SJSA1 (cell line): Measurements from ENCODE around the gene GIGYF1. TPM values are rescaled to one million over a fixed set of nuclear protein-coding genes. Genes with fewer than 3 reads are reported as not detected.
"Not testable (repeated sequence)": the region's sequence is repeated elsewhere in the genome, so short reads cannot be mapped to it uniquely, and the experiment has no call there.

Source experiments
- DNase-seq, 2 experiments: peaks; one replicate each; pipeline ENCODE4 v3.0.0-alpha.2; 2015 to 2020; ENCODE audit warnings: low spot score in 2 of 2, low read depth in 1 of 2
- H3K27ac ChIP-seq: fragments of 250-450 bp; sonication (Bioruptor Pico); 2 replicates; pipeline ENCODE4 v1.5.1; 2020; ENCODE audit warnings: mild to moderate bottlenecking, moderate library complexity
- H3K27me3 ChIP-seq: fragments of 250-450 bp; sonication (Bioruptor Pico); replicated peaks from 2 replicates; pipeline ENCODE4 v1.5.1; 2020; ENCODE audit warnings: mild to moderate bottlenecking, moderate library complexity
- H3K36me3 ChIP-seq: fragments of 250-450 bp; sonication (Bioruptor Pico); 2 replicates; pipeline ENCODE4 v1.5.1; 2020; ENCODE audit warnings: mild to moderate bottlenecking
- H3K4me1 ChIP-seq: fragments of 250-450 bp; sonication (Bioruptor Pico); replicated peaks from 2 replicates; pipeline ENCODE4 v1.6.1; 2021; ENCODE audit warnings: mild to moderate bottlenecking
- H3K4me3 ChIP-seq: fragments of 250-450 bp; sonication (Bioruptor Pico); 2 replicates; pipeline ENCODE4 v1.5.1; 2020; ENCODE audit warnings: mild to moderate bottlenecking
- H3K9me3 ChIP-seq: fragments of 250-450 bp; sonication (Bioruptor Pico); replicated peaks from 2 replicates; pipeline ENCODE4 v1.5.1; 2020; ENCODE audit warnings: mild to moderate bottlenecking
- total RNA-seq: library from RNA; depleted of rRNA; stranded (reverse); fragments of >200 nt; shearing (Covaris generic); gene quantifications from 2 replicates; pipeline ENCODE4 v1.2.3, GENCODE V29; 2014

Gene GIGYF1
- total RNA-seq, 1 experiment from 2014 or later, result 9.9 TPM

GRCh38 chr7:100720671-100721504, 26.8 kb upstream of the GIGYF1 start:
- Histone ChIP-seq H3K27me3 (peaks cover 14% of the 10 kb centered on the region), H3K4me1 (peaks cover 7% of the 10 kb centered on the region), H3K36me3 (no peaks in the 10 kb centered on the region), H3K4me3 (no peak overlapping the region), H3K27ac (no peak overlapping the region), H3K9me3 (peaks cover 9% of the 10 kb centered on the region)
- no peak for DNase-seq

GRCh38 chr7:100720279-100720670, 26.2 kb upstream of the GIGYF1 start, which contains the start of gene EPO:
Gene EPO (plus strand): TSS chr7:100720468. CDS start chr7:100720981, 513 bp downstream.
- Histone ChIP-seq H3K4me1 (peaks cover 2% of the 10 kb centered on the region), H3K9me3 (peaks cover 7% of the 10 kb centered on the region), H3K27ac (no peak within 1 kb of the TSS), H3K27me3 (peaks cover 14% of the 10 kb centered on the region), H3K36me3 (no peaks in the 10 kb centered on the region), H3K4me3 (no peak within 1 kb of the TSS)
- no peak for DNase-seq

GRCh38 chr7:100719523-100720278, 25.7 kb upstream of the GIGYF1 start:
- H3K36me3 ChIP-seq, result no peaks in the 10 kb centered on the region
- H3K27me3 ChIP-seq, result peaks cover 14% of the 10 kb centered on the region

GRCh38 chr7:100717073-100717472, 23.0 kb upstream of the GIGYF1 start:
- not testable (repeated sequence) for H3K4me1 ChIP-seq, DNase-seq, H3K36me3 ChIP-seq, H3K4me3 ChIP-seq, H3K9me3 ChIP-seq, H3K27ac ChIP-seq
- peaks cover 14% of the 10 kb centered on the region for H3K27me3 ChIP-seq

More at GRCh38 chr7:100719523-100720278, 25.7 kb upstream of the GIGYF1 start:
- no peak overlapping the region for H3K27ac ChIP-seq
- no peak overlapping the region for H3K4me3 ChIP-seq
- peak in 1 of 2 experiments; percentile 19 for DNase-seq
- H3K9me3 ChIP-seq, result peaks cover 6% of the 10 kb centered on the region
- no peaks in the 10 kb centered on the region for H3K4me1 ChIP-seq

GRCh38 chr7:100714725-100715124, 20.7 kb upstream of the GIGYF1 start:
- Histone ChIP-seq H3K27ac (no peak overlapping the region), H3K36me3 (no peaks in the 10 kb centered on the region)
- DNase-seq, result no peak

GRCh38 chr7:100711369-100711768, 17.3 kb upstream of the GIGYF1 start:
- no peak overlapping the region for H3K4me3 ChIP-seq
- no peak for DNase-seq

More at GRCh38 chr7:100714725-100715124, 20.7 kb upstream of the GIGYF1 start:
- Histone ChIP-seq H3K27me3 (peaks cover 2% of the 10 kb centered on the region; the same call in 1 of the 2 replicates), H3K4me1 (no peaks in the 10 kb centered on the region), H3K9me3 (peaks cover 4% of the 10 kb centered on the region), H3K4me3 (no peak overlapping the region)

GRCh38 chr7:100710452-100710851, 16.4 kb upstream of the GIGYF1 start:
- H3K27ac ChIP-seq, result no peak overlapping the region
- H3K9me3 ChIP-seq, result no peaks in the 10 kb centered on the region
- no peak overlapping the region for H3K4me3 ChIP-seq
- no peaks in the 10 kb centered on the region for H3K27me3 ChIP-seq
- peaks cover 19% of the 10 kb centered on the region for H3K36me3 ChIP-seq
- DNase-seq, result no peak
- peaks cover 11% of the 10 kb centered on the region for H3K4me1 ChIP-seq

More at GRCh38 chr7:100711369-100711768, 17.3 kb upstream of the GIGYF1 start:
- Histone ChIP-seq H3K4me1 (peaks cover 10% of the 10 kb centered on the region), H3K9me3 (no peaks in the 10 kb centered on the region), H3K36me3 (peaks cover 16% of the 10 kb centered on the region), H3K27ac (no peak overlapping the region), H3K27me3 (no peaks in the 10 kb centered on the region)

- H3K4me3 ChIP-seq, result no peak overlapping the region
- H3K27me3 ChIP-seq, result no peaks in the 10 kb centered on the region
- H3K36me3 ChIP-seq, result peaks cover 19% of the 10 kb centered on the region
- H3K9me3 ChIP-seq, result no peaks in the 10 kb centered on the region
- H3K4me1 ChIP-seq, result peaks cover 17% of the 10 kb centered on the region
- DNase-seq, result no peak
- H3K27ac ChIP-seq, result no peak overlapping the region
These were observed 14.3 kb upstream of the GIGYF1 start for GRCh38 chr7:100708395-100708794.

- peak overlapping the region; percentile 87 for H3K4me3 ChIP-seq
- H3K9me3 ChIP-seq, result no peaks in the 10 kb centered on the region
- peaks cover 6% of the 10 kb centered on the region for H3K27me3 ChIP-seq
- H3K4me1 ChIP-seq, result peaks cover 17% of the 10 kb centered on the region
- H3K27ac ChIP-seq, result peak overlapping the region; percentile 60; the same call in 1 of the 2 replicates
- peaks cover 19% of the 10 kb centered on the region for H3K36me3 ChIP-seq
- peak in 1 of 2 experiments; percentile 41 for DNase-seq
These were observed 12.7 kb upstream of the GIGYF1 start for GRCh38 chr7:100706672-100707311.

GRCh38 chr7:100705753-100706671, 12.0 kb upstream of the GIGYF1 start, which contains the start of gene POP7:
Gene POP7 (plus strand): TSS chr7:100706121. CDS start chr7:100706831, 710 bp downstream.
- peaks cover 19% of the 10 kb centered on the region for H3K36me3 ChIP-seq
- H3K27me3 ChIP-seq, result peaks cover 6% of the 10 kb centered on the region
- H3K27ac ChIP-seq, result peak within 1 kb of the TSS; percentile 60
- H3K9me3 ChIP-seq, result no peaks in the 10 kb centered on the region
- peaks cover 17% of the 10 kb centered on the region for H3K4me1 ChIP-seq
- peak within 1 kb of the TSS; percentile 87 for H3K4me3 ChIP-seq
- DNase-seq, result peak; percentile 97 to 99

GRCh38 chr7:100705320-100705752, 11.3 kb upstream of the GIGYF1 start:
- Histone ChIP-seq H3K36me3 (peaks cover 19% of the 10 kb centered on the region), H3K27ac (peak overlapping the region; percentile 60), H3K4me3 (peak overlapping the region; percentile 87), H3K4me1 (peaks cover 17% of the 10 kb centered on the region), H3K27me3 (peaks cover 6% of the 10 kb centered on the region), H3K9me3 (no peaks in the 10 kb centered on the region)
- DNase-seq, result peak; percentile 83 to 97

GRCh38 chr7:100701089-100701488, 7.0 kb upstream of the GIGYF1 start:
- not testable (repeated sequence) for H3K9me3 ChIP-seq, H3K27ac ChIP-seq, H3K36me3 ChIP-seq, H3K4me3 ChIP-seq, DNase-seq, H3K4me1 ChIP-seq
- peaks cover 19% of the 10 kb centered on the region for H3K27me3 ChIP-seq
